PC-3 (cell line): Measurements from ENCODE around the gene TBC1D16. TPM values are rescaled to one million over a fixed set of nuclear protein-coding genes. Genes with fewer than 3 reads are reported as not detected.

ENCODE experiments used
- ATAC-seq: fragments of 200-7000 bp; cut with Tn5 transposase; 2 replicates; pipeline ENCODE4 v1.9.1; 2020; ENCODE audit warnings: mild to moderate bottlenecking, moderate library complexity
- BruUV-seq: library from RNA; stranded (reverse); fragments of 400-500 nt; replicated peaks from 2 replicates; lab custom pipeline; 2021; lab: Mats Ljungman, UMichigan
- CTCF ChIA-PET: fragments of 300-600 bp; sonication (Branson Sonifier 250); formaldehyde crosslinking; loops from one replicate; lab custom pipeline; 2022; ENCODE audit warnings: antibody characterized with exemption; lab: Charles Lee
- POLR2A ChIA-PET: fragments of 300-600 bp; sonication (Branson Sonifier 250); formaldehyde crosslinking; loops from one replicate; lab custom pipeline; 2022; ENCODE audit warnings: antibody characterized with exemption; ENCODE audit not compliant: unreplicated experiment; lab: Charles Lee
- DNase-seq: peaks from one replicate; pipeline ENCODE4 v3.0.0-alpha.2; 2015
- H2AFZ ChIP-seq: fragments of 300-600 bp; sonication (generic); 2 replicates; pipeline ENCODE4 v1.6.0; 2016; ENCODE audit warnings: antibody characterized with exemption, low read length
- H3F3A ChIP-seq: fragments of 300-600 bp; sonication (generic); one replicate; pipeline ENCODE4 v1.6.0; 2017; ENCODE audit warnings: antibody characterized with exemption, low read length, control low read depth, mild to moderate bottlenecking; ENCODE audit not compliant: unreplicated experiment
- H3K27ac ChIP-seq: fragments of 300-600 bp; sonication (generic); 2 replicates; pipeline ENCODE4 v1.5.1; 2016; ENCODE audit warnings: mild to moderate bottlenecking, low read length
- H3K27me3 ChIP-seq: fragments of 300-600 bp; sonication (generic); 2 replicates; pipeline ENCODE4 v1.6.1; 2016; ENCODE audit warnings: low read length, mixed read lengths
- H3K36me3 ChIP-seq: fragments of 300-600 bp; sonication (generic); 2 replicates; pipeline ENCODE4 v1.6.1; 2016; ENCODE audit warnings: low read depth, mixed run types, low read length, mixed read lengths
- H3K4me1 ChIP-seq: fragments of 300-600 bp; sonication (generic); 2 replicates; pipeline ENCODE4 v1.5.1; 2016; ENCODE audit warnings: low read length; ENCODE audit not compliant: insufficient read depth
- H3K4me2 ChIP-seq: fragments of 300-600 bp; sonication (generic); 2 replicates; pipeline ENCODE4 v1.6.0; 2016; ENCODE audit warnings: low read length
- H3K4me3 ChIP-seq: fragments of 300-600 bp; sonication (generic); 2 replicates; pipeline ENCODE4 v1.5.1; 2016; ENCODE audit warnings: mild to moderate bottlenecking, low read length, mixed read lengths
- H3K79me2 ChIP-seq: fragments of 300-600 bp; sonication (generic); 2 replicates; pipeline ENCODE4 v1.6.1; 2017; ENCODE audit warnings: low read length, mixed read lengths
- H3K9ac ChIP-seq: fragments of 300-600 bp; sonication (generic); 2 replicates; pipeline ENCODE4 v1.6.0; 2016; ENCODE audit warnings: mild to moderate bottlenecking, low read length
- H3K9me2 ChIP-seq: fragments of 300-600 bp; sonication (generic); replicated peaks from 2 replicates; pipeline ENCODE4 v1.6.1; 2016; ENCODE audit warnings: mixed run types, low read length, mixed read lengths
- H3K9me3 ChIP-seq: fragments of 300-600 bp; sonication (generic); 2 replicates; pipeline ENCODE4 v1.6.1; 2016; ENCODE audit warnings: low read length, mixed read lengths
- H4K20me1 ChIP-seq: fragments of 300-600 bp; sonication (generic); 2 replicates; pipeline ENCODE4 v1.6.1; 2016; ENCODE audit warnings: low read length, mixed read lengths
- EZH2 ChIP-seq: fragments of 300-600 bp; sonication (generic); IDR thresholded peaks from one replicate; pipeline ENCODE4 v1.6.1; 2017; ENCODE audit warnings: antibody characterized with exemption, mild to moderate bottlenecking, low read length; ENCODE audit not compliant: unreplicated experiment
- EZH2phosphoT487 ChIP-seq: fragments of 300-600 bp; sonication (generic); IDR thresholded peaks from 2 replicates; pipeline ENCODE4 v1.6.1; 2018; ENCODE audit warnings: mild to moderate bottlenecking, antibody characterized with exemption, low read length, borderline replicate concordance
- intact Hi-C: fragments of 100-400 bp; cut with micrococcal nuclease; formaldehyde crosslinking; loops from 2 replicates; pipeline ENCODE4 v1.9.0; 2023
- total RNA-seq: library from RNA; depleted of rRNA; stranded (reverse); fragments of >200 nt; gene quantifications from 2 replicates; pipeline ENCODE4 v1.2.3, GENCODE V29; 2014
- TF ChIP-seq, protein P1 (sequence below): fragments of 300-600 bp; sonication (generic); conservative IDR thresholded peaks from 2 replicates; pipeline ENCODE4 v1.5.1; 2017; ENCODE audit warnings: antibody characterized with exemption, low read depth, mild to moderate bottlenecking, low read length

TBC1D16 gene
- total RNA-seq, 1 experiment from 2014 or later: 23.7 TPM

DNA sequence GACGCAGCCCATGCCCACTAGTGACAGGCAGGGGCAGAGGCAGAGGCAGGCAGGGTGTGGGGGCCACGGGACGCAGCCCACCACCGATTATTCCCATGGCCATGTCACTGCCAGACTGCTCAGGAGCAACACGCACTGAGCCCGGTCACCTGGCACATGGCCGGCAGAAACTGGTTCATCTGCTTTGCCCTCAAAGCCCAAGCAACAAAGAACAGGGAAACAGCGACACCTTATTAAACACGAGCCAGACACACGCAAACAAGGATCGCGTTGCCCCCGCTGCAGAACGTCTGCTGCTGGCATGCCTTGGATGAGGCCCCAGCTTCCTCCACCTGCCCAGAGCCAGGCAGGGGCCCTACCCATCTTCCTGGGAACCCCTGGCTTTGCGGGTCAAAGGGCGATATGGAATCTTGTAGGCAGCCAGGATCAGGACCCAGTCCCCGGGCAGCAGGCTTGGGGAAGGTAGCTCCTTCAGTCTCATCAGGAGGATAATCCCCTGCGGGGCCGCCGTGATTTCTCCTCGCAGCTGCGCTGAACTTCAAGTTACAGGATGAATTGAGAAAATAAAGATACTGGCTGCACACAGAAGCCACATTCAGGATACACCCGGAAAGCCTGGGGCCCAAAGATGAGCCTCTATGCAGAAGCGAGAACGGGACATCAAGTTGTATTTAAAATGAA is 4.8 kb downstream of the TBC1D16 start:
- ChIA-PET POLR2A (interaction anchor here (0.6 kb wide), 1 partner anchor 52 kb away, joined by 3 read pairs; no protein-coding TSS in a partner anchor), CTCF (interaction anchor here (0.6 kb wide), 1 partner anchor 24 kb away, joined by 3 read pairs; no protein-coding TSS in a partner anchor)
- Histone ChIP-seq H2AFZ (peak overlapping the region; percentile 5; the same call in 1 of the 2 replicates), H3K4me3 (no peak overlapping the region), H3K4me2 (peak overlapping the region; percentile 66), H3F3A (no peaks in the 10 kb centered on the region), H3K27me3 (no peaks in the 10 kb centered on the region), H3K9ac (peak overlapping the region; percentile 15; the same call in 1 of the 2 replicates), H3K4me1 (peaks cover 43% of the 10 kb centered on the region), H4K20me1 (peaks cover 5% of the 10 kb centered on the region; the same call in 1 of the 2 replicates), H3K9me3 (no peaks in the 10 kb centered on the region), H3K79me2 (peaks cover 82% of the 10 kb centered on the region), H3K36me3 (no peaks in the 10 kb centered on the region; the same call in 1 of the 2 replicates), H3K9me2 (no peaks in the 10 kb centered on the region), H3K27ac (peak overlapping the region; percentile 70)
- no TSS peak for BruUV-seq
- DNase-seq: peak; percentile 90
- intact Hi-C loops: no loop called here
- ATAC-seq: no peak
- no peak for TF ChIP-seq EZH2
- TF ChIP-seq, protein P1, sequence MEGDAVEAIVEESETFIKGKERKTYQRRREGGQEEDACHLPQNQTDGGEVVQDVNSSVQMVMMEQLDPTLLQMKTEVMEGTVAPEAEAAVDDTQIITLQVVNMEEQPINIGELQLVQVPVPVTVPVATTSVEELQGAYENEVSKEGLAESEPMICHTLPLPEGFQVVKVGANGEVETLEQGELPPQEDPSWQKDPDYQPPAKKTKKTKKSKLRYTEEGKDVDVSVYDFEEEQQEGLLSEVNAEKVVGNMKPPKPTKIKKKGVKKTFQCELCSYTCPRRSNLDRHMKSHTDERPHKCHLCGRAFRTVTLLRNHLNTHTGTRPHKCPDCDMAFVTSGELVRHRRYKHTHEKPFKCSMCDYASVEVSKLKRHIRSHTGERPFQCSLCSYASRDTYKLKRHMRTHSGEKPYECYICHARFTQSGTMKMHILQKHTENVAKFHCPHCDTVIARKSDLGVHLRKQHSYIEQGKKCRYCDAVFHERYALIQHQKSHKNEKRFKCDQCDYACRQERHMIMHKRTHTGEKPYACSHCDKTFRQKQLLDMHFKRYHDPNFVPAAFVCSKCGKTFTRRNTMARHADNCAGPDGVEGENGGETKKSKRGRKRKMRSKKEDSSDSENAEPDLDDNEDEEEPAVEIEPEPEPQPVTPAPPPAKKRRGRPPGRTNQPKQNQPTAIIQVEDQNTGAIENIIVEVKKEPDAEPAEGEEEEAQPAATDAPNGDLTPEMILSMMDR: peak; percentile 52

DNA sequence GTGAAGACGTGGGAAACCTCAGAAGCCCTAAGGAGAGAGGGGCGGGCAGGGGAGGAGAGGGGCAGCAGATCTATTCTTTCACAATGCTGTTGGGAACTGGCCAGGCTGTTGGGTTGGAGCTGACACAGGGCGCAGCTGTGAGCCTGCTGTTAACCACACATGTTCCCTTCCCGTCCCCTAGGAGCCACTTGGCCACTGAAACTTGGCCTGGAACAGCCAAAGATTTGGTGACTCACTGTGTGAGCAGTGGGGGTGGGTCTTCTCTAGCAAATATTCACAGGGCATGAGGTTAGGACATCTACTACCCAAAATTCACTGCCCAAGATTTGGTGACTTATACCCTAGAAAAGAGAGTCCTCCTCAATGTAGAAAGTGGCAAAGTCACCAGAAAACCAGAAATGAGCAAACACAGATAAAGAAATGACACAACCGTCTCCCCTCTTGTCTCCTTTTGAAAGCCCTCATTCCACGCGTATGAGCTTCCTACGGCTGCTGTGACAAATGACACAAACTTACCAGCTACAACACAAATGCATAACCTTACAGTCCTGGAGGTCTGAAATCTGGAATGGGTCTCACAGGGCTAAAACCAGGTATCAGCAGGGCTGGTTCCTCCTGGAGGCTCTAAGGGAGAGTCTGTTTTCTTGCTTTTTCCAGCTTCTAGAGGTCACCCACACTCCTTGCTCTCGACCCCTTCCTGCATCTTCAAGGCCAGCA is 6.3 kb downstream of the TBC1D16 start:
- H3K9ac ChIP-seq: peak overlapping the region; percentile 15; the same call in 1 of the 2 replicates
- peak; percentile 96 for DNase-seq
- H3K4me1 ChIP-seq: peaks cover 38% of the 10 kb centered on the region
- H2AFZ ChIP-seq: no peak overlapping the region
- intact Hi-C loops: loop anchor here (2.0 kb wide), 1 partner anchor 21 kb away; no protein-coding TSS in a partner anchor
- BruUV-seq: no TSS peak
- H3K79me2 ChIP-seq: peaks cover 84% of the 10 kb centered on the region
- no peaks in the 10 kb centered on the region; the same call in 1 of the 2 replicates for H3K36me3 ChIP-seq
- no peaks in the 10 kb centered on the region for H3K9me2 ChIP-seq
- no peaks in the 10 kb centered on the region for H3F3A ChIP-seq
- TF ChIP-seq, protein P1: no peak
- no peak for TF ChIP-seq EZH2
- no peak for TF ChIP-seq EZH2phosphoT487
- ChIA-PET POLR2A (interaction anchor here (0.5 kb wide), 1 partner anchor 21 kb away, joined by 4 read pairs; no protein-coding TSS in a partner anchor), CTCF (interaction anchor here (0.6 to 1.0 kb wide), 3 partner anchors 23 to 72 kb away, joined by 3 to 5 read pairs (median 3); partner anchors contain the start of gene GAA)
- peak overlapping the region; percentile 66 for H3K4me2 ChIP-seq
- H3K27ac ChIP-seq: peak overlapping the region; percentile 70
- H3K4me3 ChIP-seq: no peak overlapping the region; the same call in 1 of the 2 replicates
- ATAC-seq: peak; percentile 96
- H3K9me3 ChIP-seq: no peaks in the 10 kb centered on the region
- no peaks in the 10 kb centered on the region for H3K27me3 ChIP-seq
- H4K20me1 ChIP-seq: peaks cover 2% of the 10 kb centered on the region; the same call in 1 of the 2 replicates
